Central memory CD8-positive, alpha-beta T cell (primary cell): ENCODE data around the gene CLSTN2.

ENCODE experiments used
- ATAC-seq: fragments of 150-1000 bp; cut with Tn5 transposase; replicated peaks from 2 replicates; pipeline ENCODE4 v1.10.0; 2022; ENCODE audit warnings: mild to moderate bottlenecking, moderate FRiP score, moderate number of reproducible peaks; ENCODE audit not compliant: poor library complexity, severe bottlenecking; ENCODE audit errors: extremely low read depth
- DNase-seq, 2 donors: peaks; one replicate each; pipeline ENCODE4 v3.0.0; 2021; ENCODE audit warnings: low spot score in 2 of 2
- H3K27ac Mint-ChIP-seq: one replicate; pipeline ENCODE4 v1.8.0; 2022; ENCODE audit warnings: low read depth, mild to moderate bottlenecking, moderate library complexity, mixed read lengths
- H3K27me3 Mint-ChIP-seq: one replicate; pipeline ENCODE4 v1.8.0; 2022; ENCODE audit warnings: mixed read lengths
- H3K36me3 Mint-ChIP-seq: one replicate; pipeline ENCODE4 v1.8.0; 2022; ENCODE audit warnings: mild to moderate bottlenecking, moderate library complexity, mixed read lengths; ENCODE audit not compliant: insufficient read depth
- H3K4me1 Mint-ChIP-seq: one replicate; pipeline ENCODE4 v1.8.0; 2022; ENCODE audit warnings: mixed read lengths
- H3K4me3 Mint-ChIP-seq: one replicate; pipeline ENCODE4 v1.8.0; 2022; ENCODE audit warnings: mild to moderate bottlenecking, moderate library complexity, mixed read lengths
- H3K9me3 Mint-ChIP-seq: one replicate; pipeline ENCODE4 v1.8.0; 2022; ENCODE audit warnings: mixed read lengths

Gene CLSTN2

GRCh38 chr3:140258222-140258724 is 323.3 kb downstream of the CLSTN2 start:
- Mint-ChIP-seq H3K9me3 (no peaks in the 10 kb centered on the region), H3K4me3 (no peak overlapping the region), H3K4me1 (no peaks in the 10 kb centered on the region), H3K36me3 (no peaks in the 10 kb centered on the region), H3K27ac (no peak overlapping the region), H3K27me3 (no peaks in the 10 kb centered on the region)
- no peak for ATAC-seq
- DNase-seq, result no peak

- Mint-ChIP-seq H3K4me1 (no peaks in the 10 kb centered on the region), H3K36me3 (peaks cover 2% of the 10 kb centered on the region), H3K4me3 (no peak overlapping the region), H3K27ac (no peak overlapping the region), H3K27me3 (no peaks in the 10 kb centered on the region), H3K9me3 (no peaks in the 10 kb centered on the region)
- ATAC-seq, result no peak
- DNase-seq, result no peak
Measured at GRCh38 chr3:140265302-140265701, 330.3 kb downstream of the CLSTN2 start.

- H3K36me3 Mint-ChIP-seq, result peaks cover 2% of the 10 kb centered on the region
- no peak for ATAC-seq
- DNase-seq, result no peak
- H3K9me3 Mint-ChIP-seq, result no peaks in the 10 kb centered on the region
- H3K27ac Mint-ChIP-seq, result no peak overlapping the region
- no peak overlapping the region for H3K4me3 Mint-ChIP-seq
- H3K27me3 Mint-ChIP-seq, result no peaks in the 10 kb centered on the region
- H3K4me1 Mint-ChIP-seq, result no peaks in the 10 kb centered on the region
Measured at GRCh38 chr3:140268103-140268502, 333.1 kb downstream of the CLSTN2 start.

GRCh38 chr3:140268610-140269009 is 333.6 kb downstream of the CLSTN2 start:
- Mint-ChIP-seq H3K27ac (no peak overlapping the region), H3K27me3 (no peaks in the 10 kb centered on the region), H3K36me3 (peaks cover 2% of the 10 kb centered on the region), H3K4me3 (no peak overlapping the region), H3K9me3 (no peaks in the 10 kb centered on the region), H3K4me1 (no peaks in the 10 kb centered on the region)
- ATAC-seq, result no peak
- no peak for DNase-seq

GRCh38 chr3:140270329-140270728 is 335.3 kb downstream of the CLSTN2 start:
- no peak for DNase-seq
- Mint-ChIP-seq H3K9me3 (no peaks in the 10 kb centered on the region), H3K4me1 (no peaks in the 10 kb centered on the region), H3K4me3 (no peak overlapping the region), H3K27me3 (peaks cover 7% of the 10 kb centered on the region), H3K36me3 (peaks cover 2% of the 10 kb centered on the region), H3K27ac (no peak overlapping the region)
- ATAC-seq, result no peak

DNA sequence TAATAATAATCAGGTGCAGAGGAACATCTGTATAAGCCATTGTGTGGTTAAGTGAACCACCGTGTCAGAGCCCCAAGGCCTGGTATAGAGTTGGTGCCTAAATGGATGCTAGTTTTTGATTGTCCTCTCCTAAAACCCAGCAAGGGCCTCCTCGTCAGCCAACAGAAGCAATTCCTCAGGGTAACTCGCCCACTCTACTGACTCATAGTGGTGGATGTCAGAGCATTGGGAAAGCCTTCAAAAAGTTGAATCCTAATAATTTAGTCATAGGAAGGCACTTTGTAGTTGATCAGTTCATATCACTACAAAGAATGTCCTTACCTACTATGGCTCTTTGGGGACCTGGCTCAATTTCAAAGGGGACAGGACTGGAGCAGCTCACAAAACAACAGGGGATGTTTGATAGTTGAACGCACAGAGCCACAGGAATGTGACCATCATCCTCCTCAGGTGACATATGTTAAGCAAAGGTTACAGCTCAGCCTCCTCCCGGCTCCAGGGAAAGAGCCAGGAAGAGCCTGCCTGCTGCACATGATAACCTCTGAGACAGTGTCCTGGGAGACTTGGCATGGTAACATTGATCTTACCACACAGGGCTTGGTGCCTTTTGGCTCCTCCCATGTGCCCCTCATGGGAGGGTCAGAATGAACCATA is 338.7 kb downstream of the CLSTN2 start:
- H3K36me3 Mint-ChIP-seq, result no peaks in the 10 kb centered on the region
- no peak overlapping the region for H3K4me3 Mint-ChIP-seq
- DNase-seq, result no peak
- H3K4me1 Mint-ChIP-seq, result no peaks in the 10 kb centered on the region
- no peaks in the 10 kb centered on the region for H3K9me3 Mint-ChIP-seq
- H3K27ac Mint-ChIP-seq, result no peak overlapping the region
- no peak for ATAC-seq
- H3K27me3 Mint-ChIP-seq, result peaks cover 12% of the 10 kb centered on the region

GRCh38 chr3:140274429-140274828 is 339.4 kb downstream of the CLSTN2 start:
- DNase-seq (no peak), ATAC-seq (no peak)
- no peak overlapping the region for H3K4me3 Mint-ChIP-seq
- H3K4me1 Mint-ChIP-seq, result no peaks in the 10 kb centered on the region
- H3K9me3 Mint-ChIP-seq, result no peaks in the 10 kb centered on the region
- no peaks in the 10 kb centered on the region for H3K36me3 Mint-ChIP-seq
- H3K27me3 Mint-ChIP-seq, result peaks cover 19% of the 10 kb centered on the region
- H3K27ac Mint-ChIP-seq, result no peak overlapping the region

DNA sequence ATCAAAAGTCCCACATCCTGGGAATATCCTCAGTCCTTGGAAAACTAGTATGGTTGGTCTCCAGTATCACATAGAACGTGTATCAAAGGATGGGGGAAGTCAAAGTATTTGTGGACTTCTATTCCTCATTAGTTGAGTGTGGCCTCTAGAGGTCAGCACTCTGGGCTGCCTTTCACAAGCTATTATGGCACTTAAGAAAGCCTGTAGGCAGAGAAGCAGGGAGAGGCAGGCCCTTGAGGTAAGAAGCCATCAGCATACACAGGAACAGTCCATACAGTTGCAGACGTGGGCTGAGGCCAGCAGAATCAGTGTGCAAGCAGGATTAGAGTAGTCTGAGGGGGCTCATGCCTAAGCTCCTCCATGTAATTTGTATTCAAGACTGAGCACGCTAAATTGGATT is 341.7 kb downstream of the CLSTN2 start:
- H3K27ac Mint-ChIP-seq, result no peak overlapping the region

GRCh38 chr3:140277886-140278285 is 342.9 kb downstream of the CLSTN2 start:
- Mint-ChIP-seq H3K36me3 (no peaks in the 10 kb centered on the region), H3K4me3 (no peak overlapping the region), H3K4me1 (no peaks in the 10 kb centered on the region), H3K27ac (no peak overlapping the region), H3K27me3 (peaks cover 45% of the 10 kb centered on the region), H3K9me3 (no peaks in the 10 kb centered on the region)
- DNase-seq (no peak), ATAC-seq (no peak)

More for the DNA sequence above, 341.7 kb downstream of the CLSTN2 start:
- no peak for DNase-seq
- no peak overlapping the region for H3K4me3 Mint-ChIP-seq
- H3K4me1 Mint-ChIP-seq, result no peaks in the 10 kb centered on the region
- ATAC-seq, result no peak
- H3K27me3 Mint-ChIP-seq, result peaks cover 41% of the 10 kb centered on the region
- H3K9me3 Mint-ChIP-seq, result no peaks in the 10 kb centered on the region
- H3K36me3 Mint-ChIP-seq, result no peaks in the 10 kb centered on the region

DNA sequence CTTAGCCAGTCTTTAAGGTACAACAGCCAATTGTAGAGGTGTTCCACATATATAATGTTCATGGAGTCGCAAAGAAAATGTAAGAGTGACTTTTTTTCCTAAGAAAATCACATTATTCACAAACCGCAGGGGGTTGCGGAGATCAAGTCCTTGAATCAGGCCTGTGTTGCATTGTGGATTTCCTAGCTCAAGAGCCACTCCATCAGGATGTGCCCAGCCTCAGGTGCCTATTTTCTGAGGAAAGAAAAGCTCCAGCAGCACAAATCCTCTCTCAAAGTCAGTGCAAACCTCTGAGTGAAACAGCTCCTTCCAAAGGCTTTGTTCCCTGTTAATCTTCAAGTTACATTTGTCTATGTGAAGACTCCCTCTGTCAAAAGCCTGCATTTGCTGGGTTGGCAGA is 349.4 kb downstream of the CLSTN2 start:
- Mint-ChIP-seq H3K4me3 (no peak overlapping the region), H3K9me3 (no peaks in the 10 kb centered on the region), H3K27ac (no peak overlapping the region), H3K27me3 (peaks cover 45% of the 10 kb centered on the region), H3K4me1 (no peaks in the 10 kb centered on the region), H3K36me3 (no peaks in the 10 kb centered on the region)
- DNase-seq, result no peak
- ATAC-seq, result no peak

GRCh38 chr3:140285380-140285779 is 350.4 kb downstream of the CLSTN2 start:
- Mint-ChIP-seq H3K27ac (no peak overlapping the region), H3K4me1 (no peaks in the 10 kb centered on the region), H3K9me3 (no peaks in the 10 kb centered on the region), H3K36me3 (no peaks in the 10 kb centered on the region), H3K27me3 (peaks cover 35% of the 10 kb centered on the region), H3K4me3 (no peak overlapping the region)
- ATAC-seq (no peak), DNase-seq (no peak)

DNA sequence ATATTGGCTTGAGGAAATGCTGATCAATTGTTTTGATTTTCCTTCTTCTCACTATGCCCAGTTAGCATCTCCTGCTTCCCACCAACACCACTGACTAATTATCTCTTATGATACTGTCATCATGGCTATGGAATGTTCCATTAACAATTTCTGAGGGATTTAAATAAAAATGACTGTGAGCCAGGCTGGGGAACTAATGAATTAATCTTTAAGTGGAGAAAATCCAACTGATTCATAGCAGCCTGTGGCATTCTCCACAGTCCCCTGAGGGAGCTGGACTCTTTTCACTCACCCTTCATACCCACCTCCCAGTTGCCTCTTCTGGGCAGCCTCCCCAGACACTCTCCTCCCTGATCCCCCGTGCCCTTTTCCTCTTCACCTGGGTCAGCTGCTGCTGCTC is 353.6 kb downstream of the CLSTN2 start:
- DNase-seq, result no peak
- Mint-ChIP-seq H3K27ac (no peak overlapping the region), H3K27me3 (peaks cover 35% of the 10 kb centered on the region), H3K4me3 (no peak overlapping the region), H3K9me3 (peaks cover 9% of the 10 kb centered on the region), H3K36me3 (no peaks in the 10 kb centered on the region), H3K4me1 (no peaks in the 10 kb centered on the region)
- no peak for ATAC-seq

GRCh38 chr3:140290105-140290504 is 355.1 kb downstream of the CLSTN2 start:
- no peak for DNase-seq
- no peak for ATAC-seq
- H3K4me3 Mint-ChIP-seq, result no peak overlapping the region
- peaks cover 9% of the 10 kb centered on the region for H3K9me3 Mint-ChIP-seq
- H3K27me3 Mint-ChIP-seq, result peaks cover 35% of the 10 kb centered on the region
- no peaks in the 10 kb centered on the region for H3K36me3 Mint-ChIP-seq
- H3K4me1 Mint-ChIP-seq, result no peaks in the 10 kb centered on the region
- no peak overlapping the region for H3K27ac Mint-ChIP-seq
